ENCODE measurements around the gene SLC35F4. TPM values are rescaled to one million over a fixed set of nuclear protein-coding genes. Genes with fewer than 3 reads are reported as not detected.
"Not testable (repeated sequence)": the region's sequence is repeated elsewhere in the genome, so short reads cannot be mapped to it uniquely, and the experiment has no call there.

Gene SLC35F4
- polyA plus RNA-seq (ENCODE audit: insufficient read length): 4.3 TPM
- long read RNA-seq, donor 1: 0 reads
- long read RNA-seq, donor 2: 0 reads
- long read RNA-seq, donor 3: 0 reads
- long read RNA-seq, donor 4: 0 reads
- long read RNA-seq, donor 5: 0 reads
- long read RNA-seq, donor 6: 0 reads
- long read RNA-seq, donor 7: 0 reads
- long read RNA-seq, donor 8: 0 reads

DNA sequence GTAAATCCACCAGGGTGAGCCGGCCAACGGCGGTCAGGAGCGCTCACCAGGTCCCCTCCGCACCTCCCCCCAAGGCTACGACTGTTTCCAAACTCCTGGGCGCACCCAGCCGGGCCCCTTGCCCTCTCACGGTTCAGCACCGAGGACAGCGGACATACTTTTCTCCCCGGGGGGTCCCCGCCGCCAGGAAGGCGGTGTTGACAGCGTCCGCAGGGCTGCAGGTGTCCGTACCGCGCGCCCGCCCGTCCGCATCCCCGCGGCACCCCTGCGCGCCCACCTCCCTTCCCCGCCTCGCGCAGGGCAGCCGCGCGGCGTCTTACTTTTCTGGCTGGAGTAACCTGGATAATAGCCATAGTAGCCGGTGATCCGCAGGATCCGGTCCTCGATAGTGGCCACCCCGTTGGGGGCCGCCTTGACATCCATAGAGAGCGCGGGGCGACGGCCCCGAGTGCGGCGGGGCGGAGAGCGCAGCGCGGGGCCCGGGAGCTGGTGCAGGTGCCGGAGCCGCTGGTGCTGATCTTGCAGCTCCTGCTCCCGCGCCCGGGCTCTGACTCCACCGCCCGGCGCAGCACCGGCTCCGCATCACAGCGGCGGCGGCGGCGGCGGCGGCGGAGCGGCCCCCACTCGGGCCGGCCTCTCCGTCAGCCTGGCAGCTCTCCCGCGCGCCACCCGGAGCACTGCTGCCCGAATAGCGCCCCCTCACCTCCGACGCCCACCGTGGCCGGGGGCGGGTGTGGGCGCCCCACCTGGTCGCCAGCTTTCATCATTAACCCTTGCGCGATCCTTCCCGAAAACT lies at the start of gene SLC35F4:
Gene SLC35F4, minus strand, starts transcription at position 690 of the 796 bp plus-strand sequence.
- peak; percentile 69 for DNase-seq

DNA sequence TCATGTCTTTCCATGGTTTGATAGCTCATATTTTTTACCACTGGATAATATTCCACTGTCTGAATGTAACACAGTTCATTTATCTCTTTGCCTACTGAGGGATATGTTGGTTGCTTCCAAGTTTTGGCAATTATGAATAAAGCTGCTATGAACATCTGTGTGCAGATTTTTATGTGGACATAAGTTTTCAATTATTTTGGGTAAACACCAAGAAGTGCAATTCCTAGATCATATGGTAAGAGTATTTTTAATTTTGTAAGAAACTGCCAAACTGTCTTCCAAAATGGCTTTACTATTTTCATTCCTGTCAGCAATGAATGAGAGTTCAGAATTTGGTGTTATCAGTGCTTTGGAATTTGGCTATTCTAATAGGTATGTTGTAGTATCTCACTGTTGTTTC lies 43.7 kb upstream of the SLC35F4 start:
- no peak for DNase-seq

DNA sequence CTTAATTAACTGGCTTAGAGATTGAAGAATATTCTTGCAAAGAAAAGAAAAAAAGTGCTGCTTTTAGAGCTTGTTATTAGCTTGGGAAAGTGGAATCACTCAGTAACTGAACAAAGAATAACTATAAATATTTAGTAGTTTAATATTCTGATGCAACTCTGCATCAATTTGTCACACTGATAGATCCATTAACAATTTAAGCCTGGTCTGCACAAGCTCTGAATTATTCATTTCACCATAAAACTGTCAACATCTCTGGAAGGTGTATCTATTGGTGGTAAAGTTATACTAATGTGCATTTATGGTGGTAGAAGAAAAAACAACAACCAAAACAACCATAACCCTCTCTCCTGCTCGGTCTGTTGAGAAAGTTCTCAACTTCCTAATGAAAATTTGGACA lies 38.1 kb upstream of the SLC35F4 start:
- no peak for DNase-seq

DNA sequence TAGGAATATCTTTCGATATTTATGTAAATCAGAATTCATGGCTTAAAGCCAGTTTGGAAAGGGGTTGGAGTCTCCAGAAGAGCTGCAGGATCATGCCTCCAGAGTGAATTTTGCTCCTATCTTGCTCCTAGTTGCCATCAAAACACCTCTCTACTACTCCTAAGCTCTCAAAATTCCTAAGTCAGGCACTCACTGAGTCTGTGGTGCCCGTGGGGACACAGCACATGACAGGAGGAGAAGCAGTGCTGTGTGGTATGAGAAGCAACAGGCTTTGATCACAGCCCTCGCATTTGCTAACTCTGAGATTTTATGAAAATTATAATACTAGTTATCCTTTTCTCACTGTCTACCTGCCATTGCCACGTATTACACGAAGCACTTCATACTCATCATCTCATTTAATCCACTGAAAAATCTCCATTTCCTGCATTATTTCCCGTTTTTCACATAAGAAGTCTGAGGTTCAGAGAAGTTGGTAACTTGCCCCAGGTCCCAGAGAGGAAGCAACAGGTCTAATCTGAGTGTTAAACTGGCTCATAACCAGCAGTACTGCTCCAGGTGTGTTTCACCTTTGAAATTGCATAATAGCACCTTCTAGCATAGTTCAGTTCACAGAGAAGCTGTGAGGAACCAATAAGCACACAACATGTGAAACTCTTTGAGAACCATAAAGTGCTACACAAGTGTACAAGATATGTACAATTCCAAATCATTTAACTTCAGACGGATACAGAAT lies 33.1 kb upstream of the SLC35F4 start:
- no peak for DNase-seq

DNA sequence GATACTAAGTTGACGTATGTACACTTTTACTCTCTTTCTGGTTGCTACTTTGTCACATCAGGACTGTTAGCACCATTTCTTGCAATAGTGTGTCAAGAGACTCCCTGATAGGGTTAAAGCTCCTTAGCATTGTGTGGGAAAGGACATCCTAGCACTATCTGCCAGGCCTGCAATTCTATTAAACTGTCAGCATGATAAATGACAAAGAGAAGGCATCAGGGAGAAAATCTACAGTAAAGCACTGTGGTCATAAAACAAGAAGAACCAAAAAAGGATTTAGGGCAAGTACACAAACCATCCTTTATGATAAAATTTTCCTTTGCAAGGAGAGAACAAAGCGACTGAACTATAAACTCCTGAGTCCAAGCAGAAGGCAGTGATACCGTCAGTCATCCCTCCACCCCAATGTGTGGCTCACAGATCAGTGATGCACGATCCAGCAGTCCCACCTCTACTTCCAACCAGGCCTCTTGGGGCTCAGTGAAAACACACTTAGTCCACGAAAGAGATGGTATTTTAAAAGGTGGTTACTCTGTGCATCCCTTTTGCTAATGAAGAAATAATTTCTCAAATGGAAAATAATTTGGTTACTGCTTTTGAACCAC lies 31.4 kb upstream of the SLC35F4 start:
- peak; percentile 39 for DNase-seq

DNA sequence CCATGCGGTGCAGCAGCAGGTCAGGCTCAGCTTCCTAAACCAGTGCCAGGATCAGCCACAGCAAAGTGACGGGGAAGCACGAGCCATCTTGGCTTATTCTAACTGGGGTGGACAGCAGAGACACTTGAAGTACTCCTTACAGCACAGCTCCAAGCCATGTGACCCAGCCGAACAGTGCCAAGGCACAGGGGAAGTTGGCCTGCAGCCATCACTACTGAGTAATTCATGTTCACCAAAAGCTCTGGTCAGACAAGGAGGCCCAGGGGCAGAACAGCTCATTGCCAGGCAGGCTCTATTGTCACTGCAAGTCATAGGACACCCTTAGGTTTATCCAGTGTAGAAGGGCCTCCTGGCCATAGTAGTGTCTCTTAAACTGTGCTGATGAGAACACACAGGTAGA lies 23.4 kb upstream of the SLC35F4 start:
- no peak for DNase-seq

DNA sequence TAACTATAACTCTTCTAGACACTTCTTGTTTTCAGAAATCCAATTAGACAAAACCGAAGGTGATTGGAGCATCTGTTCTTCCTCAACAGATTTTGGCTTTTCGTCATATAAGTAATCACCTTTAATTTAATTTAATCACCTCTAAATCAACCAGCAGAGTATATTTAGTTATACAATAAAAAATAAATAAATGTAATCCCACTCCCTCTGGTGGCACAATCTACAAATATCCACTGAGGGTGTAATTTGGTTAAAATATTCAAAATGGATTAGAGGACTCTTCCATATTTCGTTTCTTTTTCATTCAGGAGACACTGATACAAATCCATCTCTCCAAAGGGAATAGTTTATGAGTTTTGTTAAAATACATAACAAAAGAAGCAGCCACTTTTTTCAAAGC lies 18.3 kb upstream of the SLC35F4 start:
- DNase-seq: no peak

DNA sequence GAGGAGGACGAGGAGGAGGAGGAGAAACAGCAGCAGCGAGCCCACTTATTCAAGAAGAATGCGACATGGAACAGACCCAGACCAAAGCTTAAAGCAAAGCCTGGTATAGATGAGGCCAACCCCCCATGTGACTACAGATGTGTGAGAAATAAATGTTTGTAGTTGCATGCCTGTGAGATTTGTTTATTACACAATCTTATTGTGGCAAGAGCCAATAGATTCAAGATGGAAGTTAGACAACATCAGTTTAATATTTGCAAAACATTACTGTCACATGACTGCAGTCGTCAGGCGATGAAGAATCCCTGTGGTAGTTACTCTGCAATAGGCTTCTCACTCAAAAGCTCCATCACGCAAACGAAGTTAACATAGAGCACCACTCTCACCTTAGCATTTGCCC lies 17.2 kb upstream of the SLC35F4 start:
- DNase-seq: no peak

DNA sequence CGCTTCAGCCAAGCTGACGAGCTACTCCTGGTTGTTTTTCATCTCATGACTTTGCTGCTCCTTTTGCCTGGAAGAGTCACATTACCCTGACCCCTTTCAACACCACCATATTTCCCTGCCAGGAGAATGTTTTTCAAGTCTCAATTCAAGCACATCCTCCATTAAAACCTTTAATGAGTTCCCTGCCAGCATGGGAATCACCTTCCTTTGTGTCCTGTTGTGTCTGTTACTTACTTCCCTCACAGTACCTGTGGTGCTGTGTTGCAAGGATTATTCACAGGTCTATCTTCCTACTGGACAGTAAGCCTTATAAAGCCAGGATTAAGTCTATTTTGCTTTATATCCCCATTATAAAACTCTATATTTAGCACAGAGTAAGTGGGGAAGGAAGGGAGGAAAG lies 13.6 kb upstream of the SLC35F4 start:
- no peak for DNase-seq

DNA sequence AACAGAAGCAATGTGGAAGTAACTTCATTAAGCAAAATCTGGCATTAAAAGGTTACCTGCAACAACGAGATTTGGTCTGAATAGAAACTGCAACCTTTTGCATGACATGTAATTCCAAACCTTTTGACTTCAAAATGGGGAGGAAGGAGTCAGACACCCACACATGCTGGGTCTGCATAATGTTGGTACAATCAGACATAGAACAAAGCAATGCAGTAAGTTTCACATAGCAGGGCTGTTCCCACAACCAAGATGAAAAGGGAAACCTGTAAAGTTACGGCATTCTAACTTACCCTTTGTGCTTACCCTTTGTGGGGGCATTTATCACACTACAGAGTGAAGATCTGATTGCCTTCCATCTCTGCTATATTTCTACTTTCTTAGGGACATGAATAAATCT lies 10.1 kb upstream of the SLC35F4 start:
- DNase-seq: no peak

DNA sequence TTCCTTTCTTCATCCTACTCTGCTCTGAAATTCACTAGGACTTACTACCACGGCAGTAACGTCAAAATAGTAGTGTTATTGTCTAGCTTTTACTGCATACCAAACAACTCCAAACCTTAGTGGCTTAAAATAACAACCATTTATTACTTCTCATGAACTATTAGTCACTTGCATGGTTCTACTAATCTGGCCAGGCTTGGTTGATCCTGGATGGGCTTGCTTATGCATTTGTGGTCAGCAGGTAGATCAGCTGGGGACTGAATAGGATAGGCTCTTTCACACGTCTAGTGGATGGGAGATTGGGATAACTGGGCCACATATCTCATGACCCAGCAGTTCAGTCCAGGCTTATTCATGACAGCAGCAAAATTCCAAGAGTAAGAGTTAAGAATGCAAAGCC lies 9.4 kb upstream of the SLC35F4 start:
- DNase-seq: no peak

DNA sequence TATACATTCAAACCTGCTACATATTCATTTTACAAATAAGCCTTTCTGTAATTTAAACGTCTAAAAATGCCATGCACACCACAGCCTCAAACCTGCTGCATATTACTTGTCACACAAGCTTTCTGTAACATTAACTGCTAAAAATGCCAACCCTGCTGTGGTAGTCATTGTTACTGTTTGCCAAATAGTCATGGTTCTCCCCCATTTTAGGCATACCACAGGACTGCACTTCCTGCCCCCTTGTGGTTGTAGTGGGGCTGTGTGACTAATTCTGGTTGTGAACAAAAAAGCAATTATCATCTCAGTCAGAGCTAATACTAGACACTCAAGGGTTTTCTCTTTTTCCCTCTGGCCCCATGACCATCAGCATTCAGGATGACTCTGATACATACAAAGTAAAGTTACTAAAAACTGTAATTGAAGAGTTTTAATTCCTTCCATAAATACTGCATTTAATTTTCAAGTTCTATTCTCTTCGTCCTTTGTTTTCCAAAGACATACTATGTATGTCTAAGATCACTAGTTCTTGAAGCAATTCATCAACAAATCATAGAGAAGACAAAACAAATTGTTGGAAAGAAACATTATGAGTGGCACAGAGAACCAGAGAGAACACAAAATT lies 5.7 kb upstream of the SLC35F4 start:
- peak; percentile 27 for DNase-seq

DNA sequence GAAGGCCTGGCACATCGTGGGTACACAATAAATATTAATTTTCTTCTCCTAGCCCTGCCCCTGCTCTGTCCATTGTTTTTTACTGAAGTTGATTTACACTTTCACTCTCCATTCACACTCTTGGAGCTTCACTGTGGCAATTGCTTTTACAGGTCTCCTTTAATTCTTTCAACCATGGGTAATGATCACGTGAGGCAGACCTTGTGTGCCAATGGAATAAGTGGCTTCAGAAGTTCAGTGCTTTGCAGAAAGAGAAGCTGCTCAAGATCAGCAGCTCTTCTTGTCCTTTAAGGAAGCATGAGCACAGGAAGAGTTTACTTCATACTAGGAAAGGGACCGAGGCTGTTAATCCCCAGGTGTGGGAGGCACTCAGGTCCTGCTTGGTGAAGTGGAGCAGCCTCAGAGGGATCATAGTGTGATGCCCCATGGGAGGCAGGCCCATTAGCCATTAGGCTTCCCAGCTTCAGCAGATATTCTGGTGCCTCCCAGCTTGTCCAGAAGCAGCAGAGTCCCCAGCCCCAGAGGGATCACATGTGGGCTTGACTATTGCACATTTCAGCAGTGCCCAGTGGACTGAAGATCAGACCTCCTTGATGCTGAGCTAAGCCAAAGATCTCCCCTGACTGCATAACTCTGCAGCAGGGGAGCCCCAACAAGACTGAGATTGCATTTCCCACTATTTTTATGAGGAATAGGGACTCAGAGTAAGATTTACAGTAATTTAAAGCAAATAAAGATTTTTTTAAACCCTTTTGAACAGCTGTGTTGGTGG lies 5.0 kb upstream of the SLC35F4 start:
- no peak for DNase-seq

DNA sequence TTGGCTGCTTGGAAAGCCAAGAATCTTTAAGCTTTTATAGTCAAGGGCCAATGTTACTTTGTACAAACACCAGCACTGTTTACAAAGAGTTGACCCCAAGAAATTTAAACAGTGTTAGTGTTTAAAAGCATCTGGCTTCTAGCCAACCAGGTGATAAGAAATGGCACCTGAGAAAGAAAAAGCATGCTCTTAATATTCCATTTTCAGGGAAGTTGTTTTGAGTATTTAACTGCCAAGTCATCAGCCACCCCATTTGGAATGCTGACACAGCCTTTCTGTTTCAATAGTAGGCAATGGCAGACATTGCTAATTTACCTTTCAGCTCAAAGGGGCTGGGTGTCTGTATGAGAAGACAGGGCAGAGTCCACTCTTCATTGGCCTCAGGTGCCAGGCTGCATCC lies 3.7 kb upstream of the SLC35F4 start:
- DNase-seq: no peak

DNA sequence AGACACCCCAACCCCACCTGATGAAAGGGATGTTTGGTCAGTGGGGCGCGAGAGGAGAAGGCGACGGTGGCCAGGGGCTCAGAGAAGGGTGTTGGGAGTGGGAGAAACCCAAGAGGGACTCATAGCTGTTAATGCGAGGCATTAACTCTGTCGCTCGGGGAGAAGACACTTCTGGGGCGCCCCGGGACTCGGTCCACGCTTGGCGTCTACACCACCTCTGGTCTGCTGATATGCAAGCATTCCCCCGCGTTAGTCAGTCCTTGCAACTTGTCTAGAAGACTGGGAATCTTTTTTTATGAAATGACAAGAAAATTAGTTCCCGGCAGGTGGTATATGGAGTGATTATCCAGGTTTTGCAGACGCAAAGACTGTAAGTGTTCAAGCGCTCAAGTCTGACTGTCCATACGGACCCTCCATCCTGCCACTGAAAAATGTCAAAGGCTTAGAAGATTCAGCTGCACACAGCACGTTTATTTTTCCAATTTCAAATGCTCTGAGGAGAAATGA lies 360 bp upstream of the SLC35F4 start:
- no peak for DNase-seq

DNA sequence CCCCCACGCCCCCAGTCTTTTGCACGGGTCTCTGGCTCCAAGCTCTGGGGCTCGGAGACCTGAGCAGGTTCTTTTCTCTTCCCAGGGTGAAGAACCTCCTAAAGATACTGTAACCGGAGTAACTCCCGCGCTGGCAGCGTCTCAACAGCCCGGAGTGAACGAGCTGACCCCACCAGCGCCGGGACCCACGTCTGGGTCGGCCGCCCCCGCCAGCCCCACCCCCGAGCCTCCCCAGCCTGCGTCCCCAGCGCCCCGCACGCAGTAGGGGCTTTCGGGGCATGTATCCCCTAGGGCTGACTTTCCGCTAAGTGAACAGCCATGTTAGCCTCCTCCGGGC lies 858 bp downstream of the SLC35F4 start:
- no peak for DNase-seq

DNA sequence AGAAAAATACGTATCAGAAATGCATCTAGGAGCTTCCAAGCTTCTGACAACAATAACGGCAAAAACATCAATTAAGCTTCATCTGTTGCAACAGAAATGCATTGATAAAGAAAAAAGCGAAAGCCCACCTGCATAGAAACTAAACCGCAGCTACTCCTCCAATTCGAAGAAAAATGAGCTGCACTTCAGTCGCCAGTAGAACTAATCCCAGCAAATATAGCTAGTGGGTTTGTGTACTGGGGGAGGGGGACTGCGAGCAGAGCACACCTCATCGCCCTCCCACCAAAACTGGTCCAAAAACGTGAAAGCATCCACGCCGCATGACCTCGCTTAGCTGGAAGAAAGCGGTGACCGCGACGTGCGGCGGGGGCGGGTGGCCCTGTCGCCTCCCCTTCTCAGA lies 1.2 kb downstream of the SLC35F4 start:
- DNase-seq: no peak

DNA sequence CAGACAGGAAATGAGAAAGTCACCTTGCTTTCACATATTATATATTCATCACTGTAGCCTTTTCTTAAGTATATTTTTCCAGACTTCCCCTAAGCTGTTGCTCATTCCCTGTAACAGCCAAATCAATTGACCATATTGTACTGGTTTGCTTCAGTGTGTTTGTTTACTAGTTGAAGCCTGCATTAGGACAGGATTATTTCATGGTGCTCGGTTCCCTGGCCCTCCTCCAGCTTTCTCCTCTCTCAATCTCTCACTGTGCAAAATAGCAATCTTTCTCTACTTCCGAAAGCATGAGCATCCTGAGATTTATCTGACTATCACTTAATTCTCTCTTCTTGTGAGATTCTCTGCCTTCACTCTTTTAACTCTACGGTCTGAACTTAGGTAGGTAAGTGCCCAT lies 2.4 kb downstream of the SLC35F4 start:
- DNase-seq: no peak

DNA sequence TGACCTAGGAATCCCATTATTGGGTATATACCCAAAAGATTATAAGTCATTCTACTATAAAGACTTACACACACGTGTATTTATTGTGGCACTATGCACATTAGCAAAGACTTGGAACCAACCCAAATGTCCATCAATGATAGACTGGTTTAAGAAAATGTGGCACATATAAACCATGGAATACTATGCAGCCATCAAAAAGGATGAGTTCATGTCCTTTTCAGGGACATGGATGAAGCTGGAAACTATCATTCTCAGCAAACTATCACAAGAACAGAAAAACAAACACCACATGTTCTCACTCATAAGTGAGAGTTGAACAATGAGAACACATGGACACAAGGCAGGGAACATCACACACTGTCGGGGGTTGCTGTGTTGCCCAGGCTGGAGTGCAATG lies 10.2 kb downstream of the SLC35F4 start:
- not testable (repeated sequence) for DNase-seq

DNA sequence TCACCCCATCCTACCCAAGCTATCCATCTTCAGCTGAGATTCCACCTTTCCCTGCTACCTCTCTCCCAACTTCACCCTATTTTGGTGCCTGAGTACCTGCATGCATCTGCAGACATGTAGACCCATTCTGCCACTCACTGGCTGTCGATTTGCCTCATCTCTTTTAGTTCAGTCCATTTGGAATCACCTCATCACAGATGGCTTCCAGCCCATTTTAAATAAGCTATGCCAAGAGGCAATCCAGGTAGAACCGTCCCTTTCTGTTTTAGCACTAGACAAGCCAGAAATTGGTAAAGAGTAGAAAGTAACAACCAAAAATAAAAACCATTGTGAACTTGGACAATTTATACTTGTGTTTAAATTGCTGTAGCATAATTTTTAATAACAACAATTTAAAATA lies 11.3 kb downstream of the SLC35F4 start:
- no peak for DNase-seq

DNA sequence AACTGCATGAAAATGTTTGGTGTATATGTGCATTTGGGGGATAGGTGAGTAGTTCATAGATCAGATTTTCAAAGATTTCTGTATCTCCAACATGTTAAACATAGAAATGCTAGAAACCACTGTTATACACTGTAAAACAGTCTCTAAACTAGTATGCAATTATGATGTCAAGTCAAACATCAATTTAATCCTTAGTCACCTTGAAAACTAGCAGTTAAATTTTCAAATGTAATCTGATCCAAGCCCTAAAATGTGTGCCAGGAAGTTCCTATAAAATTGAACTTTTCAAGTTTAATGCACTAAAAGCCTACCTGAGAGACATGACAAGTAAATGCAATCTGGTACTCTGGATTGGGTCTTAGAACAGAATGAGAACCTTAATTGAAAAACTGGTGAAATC lies 14.5 kb downstream of the SLC35F4 start:
- DNase-seq: no peak

DNA sequence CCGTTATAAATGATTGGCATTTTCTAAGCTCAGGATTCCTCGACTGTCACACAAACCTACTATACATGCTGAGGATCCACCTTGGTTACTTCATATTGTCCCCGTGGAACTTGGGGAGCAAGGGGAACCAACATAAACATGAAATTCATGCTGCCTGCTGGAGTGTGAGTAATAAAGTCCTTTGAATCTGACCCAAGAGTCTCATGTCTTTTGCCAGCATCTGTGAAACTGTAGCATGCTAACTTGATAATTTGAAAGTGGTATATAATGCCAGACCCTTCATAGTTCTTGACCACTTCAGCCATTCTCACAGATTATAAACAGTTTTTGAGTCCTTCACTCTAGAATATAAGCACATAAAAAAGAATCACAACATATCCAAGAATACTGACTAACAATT lies 17.1 kb downstream of the SLC35F4 start:
- DNase-seq: no peak
